A549 treated with Mapracorat at 1 μM for 4 hours (cell line): ENCODE results near the gene PPP1R8. TPM values are rescaled to one million over a fixed set of nuclear protein-coding genes. Genes with fewer than 3 reads are reported as not detected.

Experiments used
- total RNA-seq: library from RNA; stranded (reverse); fragments of 200-300 nt; extraction: Qiagen RNA extraction; gene quantifications from 5 replicates; pipeline ENCODE4 v1.2.3, GENCODE V29; 2022

Gene PPP1R8
- total RNA-seq = 33.0 to 40.8 TPM (median 37.6 TPM) in 5 replicates

DNA sequence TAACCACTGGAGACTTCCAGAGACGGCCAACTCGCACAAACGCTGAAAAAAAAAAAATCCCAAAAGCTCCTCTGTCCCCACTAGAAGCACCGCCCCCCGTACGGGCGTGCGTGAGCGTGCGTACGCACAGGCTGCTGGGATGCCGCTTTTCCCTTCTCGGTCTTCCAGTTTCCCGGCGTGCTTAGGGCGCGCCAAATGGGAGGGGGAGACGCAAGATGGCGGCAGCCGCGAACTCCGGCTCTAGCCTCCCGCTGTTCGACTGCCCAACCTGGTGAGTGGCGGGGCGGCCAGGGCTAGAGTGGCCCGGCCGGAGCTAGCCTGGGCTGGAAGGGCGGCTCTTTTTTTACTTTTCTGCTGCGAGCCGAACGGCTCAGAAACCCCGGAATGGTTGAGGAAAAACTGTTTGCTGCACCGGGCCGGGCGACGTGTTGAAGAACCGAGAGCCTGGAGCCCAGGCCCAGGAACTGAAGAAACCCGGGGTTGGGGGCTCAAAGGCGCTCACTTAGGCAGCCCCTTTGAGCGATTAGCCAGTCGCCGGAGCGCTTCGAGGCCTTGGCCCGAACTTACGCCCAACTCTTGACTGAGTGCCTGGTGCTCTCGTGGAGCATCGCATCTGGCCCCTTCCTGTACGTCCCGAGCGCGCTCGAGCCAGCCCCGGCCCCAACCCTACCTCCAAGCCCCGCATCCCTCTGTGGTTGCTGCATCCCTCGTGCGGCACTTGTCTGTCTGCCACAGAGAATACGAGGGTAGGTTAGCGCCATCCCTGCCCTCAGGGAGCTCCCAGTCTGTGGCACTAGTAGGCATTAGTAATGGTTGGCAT lies at the start of gene PPP1R8:
TSS of gene PPP1R8 (plus strand) at position 162 of the 820 bp plus-strand sequence. CDS start at position 216, 54 bp downstream.

DNA sequence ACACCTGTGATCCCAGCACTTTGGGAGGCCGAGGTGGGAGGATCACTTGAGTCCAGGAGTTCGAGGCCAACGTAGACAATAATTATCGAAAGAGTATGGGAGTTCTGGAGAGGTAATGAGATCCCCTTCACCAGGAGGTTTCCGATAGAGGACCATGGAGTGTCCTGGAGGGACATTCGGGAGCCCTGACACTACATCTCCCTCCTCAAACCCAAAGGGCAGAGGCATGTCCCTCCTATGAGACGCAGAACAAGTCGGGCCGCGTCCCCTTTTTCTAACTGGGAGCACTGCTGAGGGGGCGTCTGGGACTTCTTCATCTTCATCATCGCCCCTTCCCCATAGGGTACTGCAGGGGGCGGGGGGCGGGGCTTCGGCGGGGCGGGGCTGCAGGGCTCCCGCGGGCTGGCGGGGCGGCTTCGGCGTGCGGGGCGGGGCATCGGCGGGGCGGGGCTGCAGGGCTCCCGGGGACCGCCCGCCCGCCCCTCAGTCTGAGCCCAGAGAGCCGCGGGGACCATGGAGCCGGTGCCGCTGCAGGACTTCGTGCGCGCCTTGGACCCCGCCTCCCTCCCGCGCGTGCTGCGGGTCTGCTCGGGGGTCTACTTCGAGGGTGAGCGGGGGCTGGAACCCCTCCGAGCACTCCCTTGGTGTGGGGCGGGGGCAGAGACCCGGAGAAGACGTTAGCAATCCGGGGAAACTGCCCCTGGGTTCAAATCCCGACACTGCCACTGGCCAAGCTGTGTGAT lies 41.6 kb downstream of the PPP1R8 start, which contains the start of gene THEMIS2:
TSS of gene THEMIS2 (plus strand) at position 486 of the 743 bp plus-strand sequence. CDS start at position 514, 28 bp downstream.

Other genes with a start within 250 kb of the PPP1R8 start
- 12.3 to 22.9 TPM (median 21.1 TPM) in 5 replicates for gene AHDC1, start 226.6 kb upstream of the PPP1R8 start, total RNA-seq
- not detected in 5 replicates for gene FGR, start 195.6 kb upstream of the PPP1R8 start, total RNA-seq
- 9.0 to 13.8 TPM (median 12.1 TPM) in 5 replicates for gene IFI6, start 158.6 kb upstream of the PPP1R8 start, total RNA-seq
- 5.4 to 7.7 TPM (median 6.7 TPM) in 5 replicates for gene FAM76A, start 104.8 kb upstream of the PPP1R8 start, total RNA-seq
- 8.1 to 9.3 TPM (median 8.6 TPM) in 5 replicates for gene STX12, start 57.6 kb upstream of the PPP1R8 start, total RNA-seq
- gene THEMIS2, start 41.8 kb downstream of the PPP1R8 start, total RNA-seq = 0.56 to 1.2 TPM (median 0.79 TPM) in 5 replicates
- gene RPA2, start 83.8 kb downstream of the PPP1R8 start, total RNA-seq = 35.2 to 37.7 TPM (median 35.5 TPM) in 5 replicates
- 1.0 to 1.5 TPM (median 1.2 TPM) in 5 replicates for gene SMPDL3B, start 104.2 kb downstream of the PPP1R8 start, total RNA-seq
- 4.3 to 5.9 TPM (median 5.6 TPM) in 5 replicates for gene XKR8, start 129.2 kb downstream of the PPP1R8 start, total RNA-seq